ENCODE measurements around the gene B3GNT8.

The B3GNT8 gene

GRCh38 chr19:41425174-41426115, 1.7 kb downstream of the B3GNT8 start:
- no peaks in the 10 kb centered on the region for H3K9me3 ChIP-seq (ENCODE audit: control insufficient read depth, low read length)
- no peak overlapping the region for H3K4ac ChIP-seq (ENCODE audit: low read depth in 1 of 2, low read length in 2 of 2)
- no peak for DNase-seq
- no peak overlapping the region for H4K91ac ChIP-seq (ENCODE audit: low read length)
- no peak overlapping the region for H3K14ac ChIP-seq (ENCODE audit: low read length in 2 of 2)
- H2BK12ac ChIP-seq (ENCODE audit: low read length in 2 of 2): no peak overlapping the region
- H2BK5ac ChIP-seq (ENCODE audit: low read depth, low read length, poor library complexity, severe bottlenecking): no peak overlapping the region
- no peak overlapping the region for H3K27ac ChIP-seq (ENCODE audit: low read length, poor library complexity, severe bottlenecking)
- no peak overlapping the region for H2BK120ac ChIP-seq (ENCODE audit: low read depth, low read length)
- H3K4me3 ChIP-seq (ENCODE audit: insufficient read depth in 1 of 2, low read depth in 1 of 2, low read length in 2 of 2): no peak overlapping the region
- H3K36me3 ChIP-seq (ENCODE audit: control insufficient read depth in 1 of 2, insufficient read depth in 2 of 2, low read depth in 1 of 2, low read length in 2 of 2): peaks cover 47 to 62% of the 10 kb centered on the region in 2 experiments
- H3K9ac ChIP-seq (ENCODE audit: low read length): no peak overlapping the region
- H3K79me1 ChIP-seq (replicated peaks; ENCODE audit: low read length, poor library complexity, severe bottlenecking): peaks cover 6% of the 10 kb centered on the region
- no peak overlapping the region for H3K23ac ChIP-seq (ENCODE audit: low read length in 2 of 2)
- 93% methylated on average over 28 of the region's 28 CpGs for WGBS
- H3K27me3 ChIP-seq (ENCODE audit: control insufficient read depth in 1 of 2, insufficient read depth in 1 of 2, low read length in 2 of 2): no peaks in the 10 kb centered on the region
- H2AFZ ChIP-seq (ENCODE audit: low read depth, low read length): no peak overlapping the region
- no peak overlapping the region for H2AK5ac ChIP-seq (ENCODE audit: low read length, severe bottlenecking)
- H3K4me2 ChIP-seq (ENCODE audit: low read length, poor library complexity, severe bottlenecking): no peak overlapping the region
- no peak overlapping the region for H3K18ac ChIP-seq (ENCODE audit: low read depth in 1 of 2, low read length in 2 of 2)
- no peak overlapping the region for H2BK15ac ChIP-seq (ENCODE audit: low read depth, poor library complexity, severe bottlenecking)
- H3K4me1 ChIP-seq (ENCODE audit: control insufficient read depth, insufficient read depth, low read depth, low read length): peaks cover 31% of the 10 kb centered on the region
- H4K8ac ChIP-seq (ENCODE audit: low read length): no peak overlapping the region

DNA sequence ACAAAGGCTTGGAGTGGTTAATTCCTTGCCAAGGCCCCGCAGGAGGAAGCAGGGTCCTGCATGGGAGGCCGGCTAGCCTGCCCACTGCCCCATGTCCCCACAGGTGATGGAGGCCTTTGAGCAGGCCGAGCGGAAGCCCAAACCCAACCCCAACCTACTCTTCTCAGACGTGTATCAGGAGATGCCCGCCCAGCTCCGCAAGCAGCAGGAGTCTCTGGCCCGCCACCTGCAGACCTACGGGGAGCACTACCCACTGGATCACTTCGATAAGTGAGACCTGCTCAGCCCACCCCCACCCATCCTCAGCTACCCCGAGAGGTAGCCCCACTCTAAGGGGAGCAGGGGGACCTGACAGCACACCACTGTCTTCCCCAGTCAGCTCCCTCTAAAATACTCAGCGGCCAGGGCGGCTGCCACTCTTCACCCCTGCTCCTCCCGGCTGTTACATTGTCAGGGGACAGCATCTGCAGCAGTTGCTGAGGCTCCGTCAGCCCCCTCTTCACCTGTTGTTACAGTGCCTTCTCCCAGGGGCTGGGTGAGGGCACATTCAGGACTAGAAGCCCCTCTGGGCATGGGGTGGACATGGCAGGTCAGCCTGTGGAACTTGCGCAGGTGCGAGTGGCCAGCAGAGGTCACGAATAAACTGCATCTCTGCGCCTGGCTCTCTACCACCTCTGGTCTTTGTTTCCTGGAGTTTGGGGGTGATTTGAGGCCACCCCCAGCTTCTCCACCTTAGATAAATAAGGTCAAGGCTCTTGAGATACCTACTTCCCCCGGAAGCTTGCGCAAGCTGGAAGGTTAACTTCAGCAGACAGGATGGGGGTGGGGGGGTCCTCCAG, 2.6 kb downstream of the B3GNT8 start:
- WGBS: 95% methylated on average over 17 of the region's 21 CpGs
- no peak for DNase-seq
- H2AK5ac ChIP-seq (ENCODE audit: low read length, severe bottlenecking): no peak overlapping the region
- peaks cover 56 to 66% of the 10 kb centered on the region in 2 experiments for H3K36me3 ChIP-seq (ENCODE audit: control insufficient read depth in 1 of 2, insufficient read depth in 2 of 2, low read depth in 1 of 2, low read length in 2 of 2)
- no peak overlapping the region for H3K27ac ChIP-seq (ENCODE audit: low read length, poor library complexity, severe bottlenecking)
- no peak overlapping the region for H4K8ac ChIP-seq (ENCODE audit: low read length)
- no peak overlapping the region for H2BK12ac ChIP-seq (ENCODE audit: low read length in 2 of 2)
- H3K14ac ChIP-seq (ENCODE audit: low read length in 2 of 2): no peak overlapping the region
- no peak overlapping the region for H3K4me3 ChIP-seq (ENCODE audit: insufficient read depth in 1 of 2, low read depth in 1 of 2, low read length in 2 of 2)
- H3K23ac ChIP-seq (ENCODE audit: low read length in 2 of 2): no peak overlapping the region
- no peak overlapping the region for H2BK5ac ChIP-seq (ENCODE audit: low read depth, low read length, poor library complexity, severe bottlenecking)
- no peak overlapping the region for H2AFZ ChIP-seq (ENCODE audit: low read depth, low read length)
- no peak overlapping the region for H2BK15ac ChIP-seq (ENCODE audit: low read depth, poor library complexity, severe bottlenecking)
- H3K9me3 ChIP-seq (ENCODE audit: control insufficient read depth, low read length): no peaks in the 10 kb centered on the region
- no peak overlapping the region for H3K18ac ChIP-seq (ENCODE audit: low read depth in 1 of 2, low read length in 2 of 2)
- H3K4me2 ChIP-seq (ENCODE audit: low read length, poor library complexity, severe bottlenecking): no peak overlapping the region
- H2BK120ac ChIP-seq (ENCODE audit: low read depth, low read length): no peak overlapping the region
- H3K79me1 ChIP-seq (replicated peaks; ENCODE audit: low read length, poor library complexity, severe bottlenecking): peaks cover 6% of the 10 kb centered on the region
- H4K91ac ChIP-seq (ENCODE audit: low read length): no peak overlapping the region
- H3K4me1 ChIP-seq (ENCODE audit: control insufficient read depth, insufficient read depth, low read depth, low read length): peaks cover 31% of the 10 kb centered on the region
- no peak overlapping the region for H3K4ac ChIP-seq (ENCODE audit: low read depth in 1 of 2, low read length in 2 of 2)
- H3K27me3 ChIP-seq (ENCODE audit: control insufficient read depth in 1 of 2, insufficient read depth in 1 of 2, low read length in 2 of 2): no peaks in the 10 kb centered on the region
- H3K9ac ChIP-seq (ENCODE audit: low read length): no peak overlapping the region

DNA sequence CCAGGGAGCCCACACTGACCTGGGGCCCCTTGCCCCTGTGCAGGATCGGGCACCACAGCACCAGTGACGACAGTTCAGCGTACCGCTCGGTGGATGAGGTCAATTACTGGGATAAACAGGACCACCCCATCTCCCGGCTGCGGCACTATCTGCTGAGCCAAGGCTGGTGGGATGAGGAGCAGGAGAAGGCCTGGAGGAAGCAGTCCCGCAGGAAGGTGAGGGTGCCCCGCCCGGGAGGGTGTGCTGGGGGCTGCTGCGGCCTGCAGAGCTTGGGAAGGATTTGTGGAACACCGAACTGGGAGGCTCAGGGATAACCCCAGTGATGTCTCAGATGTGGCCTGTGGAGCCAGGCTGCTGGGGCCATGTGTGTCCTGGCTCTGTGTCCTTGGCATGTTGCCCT, 4.2 kb downstream of the B3GNT8 start:
- peaks cover 6% of the 10 kb centered on the region for H3K79me1 ChIP-seq (replicated peaks; ENCODE audit: low read length, poor library complexity, severe bottlenecking)
- H3K23ac ChIP-seq (ENCODE audit: low read length in 2 of 2): no peak overlapping the region
- no peak overlapping the region for H3K4me2 ChIP-seq (ENCODE audit: low read length, poor library complexity, severe bottlenecking)
- no peak for DNase-seq
- H3K18ac ChIP-seq (ENCODE audit: low read depth in 1 of 2, low read length in 2 of 2): no peak overlapping the region
- no peak overlapping the region for H2AK5ac ChIP-seq (ENCODE audit: low read length, severe bottlenecking)
- no peak overlapping the region for H2BK5ac ChIP-seq (ENCODE audit: low read depth, low read length, poor library complexity, severe bottlenecking)
- no peak overlapping the region for H4K91ac ChIP-seq (ENCODE audit: low read length)
- no peak overlapping the region for H3K14ac ChIP-seq (ENCODE audit: low read length in 2 of 2)
- H3K4ac ChIP-seq (ENCODE audit: low read depth in 1 of 2, low read length in 2 of 2): no peak overlapping the region
- H2BK15ac ChIP-seq (ENCODE audit: low read depth, poor library complexity, severe bottlenecking): no peak overlapping the region
- H2AFZ ChIP-seq (ENCODE audit: low read depth, low read length): no peak overlapping the region
- H3K27me3 ChIP-seq (ENCODE audit: control insufficient read depth in 1 of 2, insufficient read depth in 1 of 2, low read length in 2 of 2): no peaks in the 10 kb centered on the region
- no peak overlapping the region for H3K27ac ChIP-seq (ENCODE audit: low read length, poor library complexity, severe bottlenecking)
- H2BK120ac ChIP-seq (ENCODE audit: low read depth, low read length): no peak overlapping the region
- no peak overlapping the region for H3K4me3 ChIP-seq (ENCODE audit: insufficient read depth in 1 of 2, low read depth in 1 of 2, low read length in 2 of 2)
- H2BK12ac ChIP-seq (ENCODE audit: low read length in 2 of 2): no peak overlapping the region
- 97% methylated on average over 12 of the region's 12 CpGs for WGBS
- H4K8ac ChIP-seq (ENCODE audit: low read length): no peak overlapping the region
- H3K36me3 ChIP-seq (ENCODE audit: control insufficient read depth in 1 of 2, insufficient read depth in 2 of 2, low read depth in 1 of 2, low read length in 2 of 2): peaks cover 67 to 74% of the 10 kb centered on the region in 2 experiments
- H3K4me1 ChIP-seq (ENCODE audit: control insufficient read depth, insufficient read depth, low read depth, low read length): peaks cover 19% of the 10 kb centered on the region
- H3K9me3 ChIP-seq (ENCODE audit: control insufficient read depth, low read length): no peaks in the 10 kb centered on the region
- H3K9ac ChIP-seq (ENCODE audit: low read length): no peak overlapping the region

- DNase-seq: no peak
- H3K79me1 ChIP-seq (replicated peaks; ENCODE audit: low read length, poor library complexity, severe bottlenecking): peaks cover 6% of the 10 kb centered on the region
- H3K23ac ChIP-seq (ENCODE audit: low read length in 2 of 2): no peak overlapping the region
- H3K4me3 ChIP-seq (ENCODE audit: insufficient read depth in 1 of 2, low read depth in 1 of 2, low read length in 2 of 2): no peak overlapping the region
- H3K36me3 ChIP-seq (ENCODE audit: control insufficient read depth in 1 of 2, insufficient read depth in 2 of 2, low read depth in 1 of 2, low read length in 2 of 2): peaks cover 68 to 74% of the 10 kb centered on the region in 2 experiments
- no peak overlapping the region for H4K91ac ChIP-seq (ENCODE audit: low read length)
- H2BK15ac ChIP-seq (ENCODE audit: low read depth, poor library complexity, severe bottlenecking): no peak overlapping the region
- no peak overlapping the region for H2AFZ ChIP-seq (ENCODE audit: low read depth, low read length)
- H3K14ac ChIP-seq (ENCODE audit: low read length in 2 of 2): no peak overlapping the region
- H3K4ac ChIP-seq (ENCODE audit: low read depth in 1 of 2, low read length in 2 of 2): no peak overlapping the region
- H3K9ac ChIP-seq (ENCODE audit: low read length): no peak overlapping the region
- H2BK5ac ChIP-seq (ENCODE audit: low read depth, low read length, poor library complexity, severe bottlenecking): no peak overlapping the region
- no peaks in the 10 kb centered on the region for H3K9me3 ChIP-seq (ENCODE audit: control insufficient read depth, low read length)
- no peak overlapping the region for H4K8ac ChIP-seq (ENCODE audit: low read length)
- no peak overlapping the region for H2BK120ac ChIP-seq (ENCODE audit: low read depth, low read length)
- no peaks in the 10 kb centered on the region for H3K27me3 ChIP-seq (ENCODE audit: control insufficient read depth in 1 of 2, insufficient read depth in 1 of 2, low read length in 2 of 2)
- H3K4me2 ChIP-seq (ENCODE audit: low read length, poor library complexity, severe bottlenecking): no peak overlapping the region
- no peak overlapping the region for H2BK12ac ChIP-seq (ENCODE audit: low read length in 2 of 2)
- H3K27ac ChIP-seq (ENCODE audit: low read length, poor library complexity, severe bottlenecking): no peak overlapping the region
- H3K18ac ChIP-seq (ENCODE audit: low read depth in 1 of 2, low read length in 2 of 2): no peak overlapping the region
- WGBS: 85% methylated on average over 18 of the region's 18 CpGs
- H3K4me1 ChIP-seq (ENCODE audit: control insufficient read depth, insufficient read depth, low read depth, low read length): peaks cover 14% of the 10 kb centered on the region
- no peak overlapping the region for H2AK5ac ChIP-seq (ENCODE audit: low read length, severe bottlenecking)
Measured at GRCh38 chr19:41422456-41422855, 4.7 kb downstream of the B3GNT8 start.

Data from mesenchymal stem cell (in vitro differentiated cells and primary cell).